Measurements from ENCODE around the gene TBL2.
"Not testable (repeated sequence)": the region's sequence is repeated elsewhere in the genome, so short reads cannot be mapped to it uniquely, and the experiment has no call there.

Gene TBL2

DNA sequence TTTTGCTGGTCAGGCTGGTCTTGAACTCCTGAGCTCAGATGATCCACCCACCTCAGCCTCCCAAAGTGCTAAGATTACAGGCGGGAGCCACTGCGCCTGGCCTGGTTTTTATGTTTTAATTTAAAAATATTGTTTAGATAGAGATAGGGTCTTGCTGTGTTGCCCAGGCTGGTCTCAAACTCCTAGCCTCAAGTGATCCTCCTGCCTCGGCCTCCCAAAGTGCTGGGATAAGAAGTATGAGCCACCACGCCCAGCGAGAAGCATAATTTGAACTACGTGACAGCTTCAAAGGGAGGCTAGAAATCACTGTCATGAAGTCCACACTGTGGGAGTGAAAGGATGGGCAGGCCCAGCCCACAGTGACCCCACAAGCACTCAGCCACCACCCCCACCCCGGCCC lies 42.5 kb downstream of the TBL2 start:
- DNase-seq (ENCODE audit: low read depth, low spot score): not testable (repeated sequence)

DNA sequence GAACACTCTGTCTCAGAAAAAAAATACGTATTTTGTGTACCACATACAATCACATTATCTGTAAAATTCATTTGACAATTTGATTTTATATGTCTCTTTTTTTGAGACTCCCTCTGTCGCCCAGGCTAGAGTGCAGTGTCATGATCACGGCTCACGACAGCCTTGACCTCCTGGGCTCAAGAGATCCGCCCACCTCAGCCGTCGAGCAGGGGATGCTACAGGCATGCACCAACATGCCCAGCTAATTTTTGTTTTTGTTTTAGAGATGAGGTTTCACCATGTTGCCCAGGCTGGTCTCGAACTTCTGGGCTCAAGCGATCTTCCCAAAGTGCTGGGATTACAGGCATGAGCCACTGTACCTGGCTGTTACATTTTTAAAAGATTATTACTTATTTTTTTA lies 44.6 kb downstream of the TBL2 start:
- no peak for DNase-seq (ENCODE audit: low read depth, low spot score)

DNA sequence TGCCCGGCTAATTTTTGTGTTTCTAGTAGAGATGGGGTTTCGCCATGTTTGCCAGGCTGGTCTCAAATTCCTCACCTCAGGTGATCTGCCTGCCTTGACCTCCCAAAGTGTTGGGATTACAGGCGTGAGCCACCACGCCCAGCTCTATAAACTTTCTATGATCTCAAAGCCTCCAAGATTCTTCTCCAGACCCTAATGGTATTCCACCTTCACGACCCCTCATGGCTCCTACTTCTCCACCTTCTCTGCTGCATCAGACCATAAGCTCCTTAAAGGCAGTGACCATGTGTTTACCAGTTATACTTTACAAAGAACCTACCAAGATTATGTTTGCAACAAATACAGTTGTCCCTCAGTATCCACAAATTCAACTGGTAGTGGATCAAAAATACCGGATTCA lies 46.2 kb downstream of the TBL2 start:
- DNase-seq (ENCODE audit: low read depth, low spot score): no peak

DNA sequence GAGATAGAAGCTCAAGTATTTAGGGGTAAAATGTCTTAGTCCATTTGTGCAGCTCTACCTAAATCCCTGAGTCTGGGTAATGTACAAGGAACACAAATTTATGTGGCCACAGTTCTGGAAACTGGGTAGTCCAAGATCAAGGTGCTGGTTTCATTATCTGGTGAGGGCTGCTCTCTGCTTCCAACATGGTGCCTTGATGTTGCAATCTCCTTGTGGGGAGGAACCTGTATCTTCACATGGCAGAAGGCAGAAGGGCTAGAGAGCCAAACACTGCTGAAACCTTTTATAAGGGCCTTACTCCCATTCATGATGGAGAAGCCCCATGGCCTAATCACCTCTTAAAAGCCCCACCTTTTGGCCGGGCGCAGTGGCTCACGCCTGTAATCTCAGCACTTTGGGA lies 47.6 kb downstream of the TBL2 start:
- DNase-seq (ENCODE audit: low read depth, low spot score): no peak

DNA sequence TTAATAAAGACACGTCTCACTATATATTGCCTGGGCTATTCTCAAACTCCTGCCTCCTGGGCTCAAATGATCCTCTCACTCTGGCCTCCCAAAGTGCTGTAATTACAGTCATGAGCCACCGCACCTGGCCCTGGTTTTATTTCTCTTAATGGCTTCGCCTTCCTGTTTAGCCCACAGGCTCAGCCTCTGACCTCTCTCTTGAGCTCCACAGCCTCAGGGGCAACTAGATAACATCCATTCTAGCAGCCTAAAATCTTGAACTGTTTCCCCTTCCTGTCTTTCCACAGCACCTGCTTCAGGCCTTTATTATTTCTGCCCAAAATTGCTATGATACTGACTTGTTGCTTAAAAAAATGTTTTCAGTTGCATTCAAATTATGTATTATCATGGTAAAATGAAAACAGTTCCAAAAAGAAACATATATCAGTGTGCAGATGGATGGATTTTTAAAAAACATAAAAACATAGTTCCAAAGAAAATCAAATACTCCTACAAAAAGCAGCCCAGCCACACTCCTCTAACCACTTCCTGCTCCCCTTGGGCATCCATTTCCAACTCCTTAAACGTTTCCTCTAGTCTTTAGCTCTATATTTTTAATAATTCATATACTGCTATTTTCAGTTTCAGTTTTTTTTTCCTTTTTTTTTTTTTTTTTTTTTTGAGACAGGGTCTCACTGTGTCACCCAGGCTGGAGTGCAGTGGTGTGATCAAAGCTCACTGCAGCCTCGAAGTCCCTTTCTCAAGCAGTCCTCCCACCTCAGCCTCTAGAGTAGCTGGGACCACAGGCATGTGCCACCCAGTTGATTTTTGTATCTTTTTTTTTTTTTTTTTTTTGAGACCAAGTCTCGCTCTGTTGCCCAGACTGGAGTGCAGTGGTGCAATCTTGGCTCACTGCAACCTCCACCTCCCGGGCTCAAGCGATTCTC lies 51.2 kb downstream of the TBL2 start:
- no peak for DNase-seq (ENCODE audit: low read depth, low spot score)

DNA sequence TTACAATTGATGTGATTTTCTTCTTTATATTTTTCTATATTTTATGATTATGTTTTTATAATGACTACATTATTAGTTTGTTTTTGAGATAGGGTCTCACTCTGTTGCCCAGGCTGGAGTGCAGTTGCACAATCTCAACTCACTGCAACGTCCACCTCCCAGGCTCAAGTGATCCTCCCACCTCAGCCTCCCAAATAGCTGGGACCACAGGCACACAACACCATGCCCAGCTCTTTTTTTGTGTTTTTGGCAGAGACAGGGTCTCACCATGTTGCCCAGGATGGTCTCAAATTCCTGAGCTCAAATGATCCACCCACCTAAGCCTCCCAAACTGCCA lies 52.3 kb downstream of the TBL2 start:
- not testable (repeated sequence) for DNase-seq (ENCODE audit: low read depth, low spot score)

DNA sequence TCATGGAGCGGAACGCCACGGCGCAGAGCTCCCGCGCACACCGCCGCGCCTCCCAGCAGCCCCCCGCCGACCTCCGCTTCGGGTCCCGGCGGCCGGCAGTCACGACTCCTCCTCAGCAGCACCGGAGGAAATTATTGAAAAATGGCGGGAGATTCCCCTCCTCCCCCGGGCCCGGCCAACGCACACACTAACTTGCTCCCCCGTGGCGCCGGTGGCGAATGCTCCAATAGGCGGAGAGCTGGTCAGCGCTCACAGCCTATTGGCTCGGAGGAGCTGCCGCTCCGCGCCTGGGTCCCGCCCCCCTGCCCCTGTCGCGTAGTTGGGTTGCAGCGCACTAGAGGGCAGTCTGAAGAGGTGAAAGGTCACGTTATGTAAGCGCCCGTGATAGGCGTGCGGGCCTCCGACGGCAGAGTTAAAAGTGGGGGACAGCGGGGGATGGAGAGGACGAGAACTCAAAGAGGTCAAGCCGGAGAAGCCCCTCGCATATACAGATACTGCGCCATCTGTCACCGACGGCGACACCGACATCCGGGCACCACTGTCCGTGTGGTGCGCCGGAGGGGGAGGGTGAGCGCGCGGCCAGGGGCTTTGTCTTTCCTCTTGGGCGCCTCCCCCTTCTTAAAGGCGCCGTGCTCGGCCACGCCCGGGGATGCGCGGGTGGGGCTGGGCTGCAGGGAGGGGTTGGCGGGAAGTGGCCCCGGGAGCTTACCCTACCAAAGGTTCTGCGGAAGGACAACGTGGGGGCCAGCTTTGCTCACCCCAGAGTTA lies 56.1 kb downstream of the TBL2 start, which contains the start of gene BAZ1B:
Gene BAZ1B (minus strand): TSS at position 189 of the 768 bp plus-strand sequence. CDS start 360 bp downstream, outside the sequence.
- peak; percentile 95 for DNase-seq (ENCODE audit: low read depth, low spot score)

DNA sequence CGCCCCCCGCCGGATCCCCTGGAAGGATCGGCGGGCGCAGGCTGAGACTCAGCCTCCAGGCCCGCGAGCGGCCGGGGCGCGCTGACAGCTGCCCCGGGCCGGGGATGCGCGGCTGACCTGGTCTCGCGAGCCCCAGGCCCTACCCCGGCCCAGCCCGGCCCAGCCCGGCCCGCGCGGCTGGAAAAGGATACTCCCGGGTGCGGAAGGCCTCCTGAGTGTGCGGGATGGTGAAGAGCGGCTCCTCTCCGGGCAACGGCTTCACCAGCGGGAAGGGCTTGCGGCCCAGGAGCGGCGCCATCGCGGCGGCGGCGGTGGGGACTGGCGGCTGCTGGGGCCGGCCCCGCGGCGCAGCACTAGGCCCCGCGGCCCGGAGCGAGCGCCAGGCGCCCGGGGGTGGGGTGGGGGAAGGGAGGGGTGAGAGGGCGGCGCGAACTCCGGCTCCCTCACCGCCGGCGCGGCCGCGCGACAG lies 56.7 kb downstream of the TBL2 start:
- no peak for DNase-seq (ENCODE audit: low read depth, low spot score)

DNA sequence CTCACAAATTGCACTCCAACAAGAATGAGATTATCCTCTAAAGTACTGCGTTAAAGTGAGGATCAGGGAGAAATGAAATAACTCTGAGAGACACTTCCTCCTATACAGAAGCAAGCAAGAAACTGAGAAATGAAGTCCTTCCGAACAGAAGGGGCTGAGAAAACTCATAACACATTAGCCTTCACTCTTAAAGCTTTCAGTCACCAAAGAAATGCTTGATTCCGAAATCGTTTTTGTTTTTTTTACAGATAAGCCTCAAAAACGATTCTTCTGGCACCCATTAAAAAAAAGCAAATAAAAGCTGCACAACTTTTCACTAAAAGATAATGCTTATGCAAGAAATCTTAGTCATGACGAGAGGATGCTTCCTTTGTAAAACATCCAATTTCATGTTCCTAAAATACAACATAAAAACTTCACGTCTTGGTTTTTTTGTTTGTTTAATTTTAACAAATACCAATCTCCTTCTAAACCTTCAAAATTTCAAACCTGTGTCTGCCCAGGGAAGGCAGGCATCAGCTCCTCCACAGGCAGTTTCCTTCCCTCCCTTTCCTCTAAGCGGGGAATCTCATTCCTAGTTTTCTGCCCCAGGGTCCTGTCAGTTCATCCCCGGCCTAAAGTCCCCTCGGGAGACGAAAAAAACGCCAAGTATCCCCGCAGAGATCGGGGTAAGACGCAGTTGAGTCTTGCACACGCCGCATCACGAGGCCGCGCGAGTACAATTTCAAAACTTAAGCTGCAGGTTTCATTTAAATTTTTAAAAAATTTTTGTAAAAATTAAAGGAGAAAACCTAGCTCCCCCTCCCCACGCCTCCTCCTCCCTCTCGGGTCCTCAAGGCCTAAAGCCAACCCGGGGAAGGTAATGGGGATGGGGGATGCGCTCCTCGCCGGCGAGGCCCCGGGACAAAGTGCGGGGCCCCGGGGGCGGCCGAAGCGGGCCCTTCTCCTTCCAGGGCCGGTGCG lies 57.4 kb downstream of the TBL2 start:
- DNase-seq (ENCODE audit: low read depth, low spot score): no peak

DNA sequence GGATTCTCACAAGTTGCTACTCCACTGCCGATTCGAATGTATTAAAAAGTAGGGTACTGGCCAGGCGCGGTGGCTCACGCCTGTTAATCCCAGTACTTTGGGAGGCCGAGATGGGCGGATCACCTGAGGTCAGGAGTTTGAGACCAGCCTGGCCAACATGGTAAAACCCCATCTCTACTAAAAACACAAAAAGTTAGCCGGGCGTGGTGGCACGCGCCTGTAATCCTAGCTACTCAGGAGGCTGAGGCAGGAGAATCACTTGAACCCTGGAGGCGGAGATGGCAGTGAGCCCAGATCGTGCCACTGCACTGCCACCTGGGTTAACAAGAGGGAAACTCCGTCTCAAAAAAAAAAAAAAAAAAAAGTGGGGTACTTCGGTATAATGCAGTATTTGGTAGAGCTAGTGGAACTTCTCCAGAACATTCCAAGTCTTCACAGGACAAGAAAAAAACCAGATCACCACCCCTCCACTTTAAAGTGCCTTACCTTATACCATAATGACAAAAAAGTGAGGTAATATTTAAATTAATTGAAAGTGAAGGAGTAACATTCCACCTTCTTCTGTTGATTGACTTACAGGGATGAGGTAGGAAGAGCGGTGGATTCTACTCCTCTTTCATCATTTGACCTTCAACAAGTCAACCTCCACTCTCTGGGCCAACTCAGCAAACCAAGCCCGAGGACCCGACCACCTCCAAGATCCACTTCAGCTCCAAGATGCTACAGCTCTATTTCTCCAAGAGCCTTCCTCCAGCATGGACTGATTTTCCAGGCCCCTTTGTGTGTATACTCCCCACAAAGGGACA lies 58.3 kb downstream of the TBL2 start:
- DNase-seq (ENCODE audit: low read depth, low spot score): no peak

DNA sequence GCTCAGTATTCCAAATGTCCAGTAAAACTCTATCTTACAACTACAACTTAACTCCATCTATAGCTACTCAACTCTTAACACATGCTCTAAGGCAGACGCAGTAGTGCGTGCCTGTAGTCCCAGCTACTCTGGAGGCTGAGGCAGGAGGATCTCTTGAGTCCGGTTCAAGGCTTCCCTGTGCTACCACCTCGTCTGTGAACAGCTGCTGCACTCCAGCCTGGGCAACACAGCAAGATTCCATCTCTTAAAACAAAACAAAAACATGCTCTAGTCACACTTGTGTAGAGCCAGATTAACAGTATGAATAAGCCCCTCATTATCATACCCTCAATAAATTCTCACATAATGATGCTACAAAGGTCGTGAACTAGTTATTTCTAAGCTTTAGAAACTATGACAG lies 59.9 kb downstream of the TBL2 start:
- no peak for DNase-seq (ENCODE audit: low read depth, low spot score)

All from smooth muscle cell of the brain vasculature (primary cell).